Activated effector memory CD4-positive, alpha-beta T cell treated with Interleukin-2 at 50 U/mL for 16 hours (primary cell): ENCODE data around the gene KLF17.

Experiments
- DNase-seq: peaks from one replicate; pipeline ENCODE4 v3.0.0-alpha.2; 2020

KLF17 gene

GRCh38 chr1:44157903-44158302 is 39.3 kb downstream of the KLF17 start:
- no peak for DNase-seq

GRCh38 chr1:44158871-44159270 is 40.2 kb downstream of the KLF17 start:
- DNase-seq, result no peak

GRCh38 chr1:44161546-44161945 is 42.9 kb downstream of the KLF17 start:
- no peak for DNase-seq

GRCh38 chr1:44168520-44169098 is 50.0 kb downstream of the KLF17 start:
- no peak for DNase-seq

GRCh38 chr1:44170281-44170823 is 51.7 kb downstream of the KLF17 start:
- no peak for DNase-seq

GRCh38 chr1:44174630-44175029 is 56.0 kb downstream of the KLF17 start:
- no peak for DNase-seq
